Psoas muscle (tissue), 8 donors: ENCODE measurements around the gene PHF21B. TPM values are rescaled to one million over a fixed set of nuclear protein-coding genes. Genes with fewer than 3 reads are reported as not detected.

Source experiments
- ATAC-seq, 4 donors: fragments of 200-7000 bp; cut with Tn5 transposase; one replicate each; pipeline ENCODE4 v1.9.1; 2020; ENCODE audit warnings: moderate library complexity in 3 of 4, mild to moderate bottlenecking in 2 of 4
- DNase-seq, 2 donors: peaks; one replicate each; pipeline ENCODE4 v3.0.0-alpha.2; 2020
- H3K27ac ChIP-seq: fragments of 200-600 bp; one replicate; pipeline ENCODE4 v1.8.0; 2022
- H3K27me3 ChIP-seq, 3 donors: fragments of 200-600 bp in 1 of 3; one replicate each; pipeline versions ENCODE4 v1.6.1 to v1.8.0; 2013 to 2022; ENCODE audit warnings: low read length in 2 of 3, mild to moderate bottlenecking in 2 of 3, moderate library complexity in 1 of 3; ENCODE audit not compliant: insufficient read depth in 3 of 3
- H3K36me3 ChIP-seq, 2 donors: fragments of 200-600 bp in 1 of 2; one replicate each; pipeline versions ENCODE4 v1.6.1 to v1.8.0; 2013 to 2022; ENCODE audit warnings: low read depth in 1 of 2, mild to moderate bottlenecking in 1 of 2, moderate library complexity in 1 of 2; ENCODE audit not compliant: insufficient read depth in 1 of 2
- H3K4me1 ChIP-seq: fragments of 200-600 bp; one replicate; pipeline ENCODE4 v1.8.0; 2022
- H3K4me3 ChIP-seq: fragments of 200-600 bp; one replicate; pipeline ENCODE4 v1.8.0; 2022; ENCODE audit warnings: mild to moderate bottlenecking
- H3K9me3 ChIP-seq: fragments of 200-600 bp; one replicate; pipeline ENCODE4 v1.8.0; 2022
- WGBS, 3 donors: extraction: QIAGEN DNeasy Blood & Tissue Kit; methylation state at CpG; one replicate each; pipeline versions ENCODE4 v1.1.6 to v1.1.7; 2013; 5-methylcytosine and 5-hydroxymethylcytosine counted together
- intact Hi-C, 2 donors: fragments of 100-400 bp; cut with DNase I; formaldehyde crosslinking; loops; one replicate each; pipeline versions ENCODE4 v1.11.0 to v1.14.2; 2022
- polyA plus RNA-seq, 3 donors: library from polyadenylated mRNA; stranded (reverse); fragments of 200-250 nt; gene quantifications; one replicate each; pipeline ENCODE4 v1.2.3, GENCODE V29; 2013
- total RNA-seq, 4 donors: library from RNA; stranded (reverse); fragmentation: NEBNext Ultra II Directional in 2 of 4; extraction: Animal tissue kit (Norgen Biotek cat#: 25700) in 2 of 4; gene quantifications; one replicate each; pipeline versions ENCODE4 v1.2.1 to v1.2.4, GENCODE V29; 2021 to 2023
- TF ChIP-seq, protein P1 (sequence below): fragments of 200-600 bp; IDR thresholded peaks from one replicate; pipeline ENCODE4 v1.8.0; 2022; ENCODE audit warnings: antibody characterized with exemption
- donor health status: healthy with polysubstance abuse.
- donor health status: DM: no; HTN: no; CAD: no; lungs with moderate emphysema.
- donor health status: Bipolar disorder and iron deficiency.
- donor health status: healthy.
- donor health status: DM: yes; HTN: yes; CAD: no.
- donor health status: DM: no; HTN: no; CAD: no.
- donor health status: DM: no; HTN: no; CAD: no.
- donor health status: DM: yes; HTN: yes; CAD: no.

Gene PHF21B
- total and polyA plus RNA-seq, 7 donors = 0.03 to 0.58 (median 0.16) TPM; not detected in 1

DNA sequence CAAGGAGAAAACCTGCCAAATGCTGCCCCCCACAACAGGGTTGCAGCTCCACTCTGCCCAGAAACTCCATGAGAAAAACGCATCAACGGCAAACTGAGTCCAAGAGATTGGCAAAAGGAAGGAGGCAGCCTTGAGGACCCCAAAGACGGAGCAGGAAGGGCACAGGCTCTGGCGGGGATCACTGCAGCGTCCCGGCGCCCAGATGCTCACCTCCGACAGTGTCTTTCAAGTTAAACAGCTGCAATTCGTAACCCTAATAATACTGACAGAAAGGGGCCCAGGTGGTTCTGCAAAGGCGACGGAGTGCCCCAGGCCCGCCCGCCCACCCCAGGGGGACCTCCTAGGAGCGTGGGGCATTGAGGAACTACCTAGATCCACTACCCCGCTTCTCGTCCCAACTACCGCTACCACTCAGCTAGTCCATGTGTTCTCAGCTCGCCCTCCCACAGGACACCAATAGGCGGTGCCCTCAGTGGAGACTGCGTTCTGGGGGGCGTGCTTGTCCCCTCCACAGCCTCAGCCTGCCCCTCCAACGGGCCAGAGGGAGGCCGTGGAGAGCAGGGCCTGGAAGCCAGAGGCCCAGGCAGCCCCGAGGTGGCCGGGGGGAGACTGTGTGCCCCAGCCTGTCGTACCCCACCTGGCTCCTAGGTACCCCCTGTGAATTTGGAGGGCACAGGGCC lies 127.4 kb downstream of the PHF21B start:
- H3K9me3 ChIP-seq = peaks cover 2% of the 10 kb centered on the region
- ATAC-seq = no peak
- H3K4me3 ChIP-seq = no peak overlapping the region
- TF ChIP-seq, protein P1, sequence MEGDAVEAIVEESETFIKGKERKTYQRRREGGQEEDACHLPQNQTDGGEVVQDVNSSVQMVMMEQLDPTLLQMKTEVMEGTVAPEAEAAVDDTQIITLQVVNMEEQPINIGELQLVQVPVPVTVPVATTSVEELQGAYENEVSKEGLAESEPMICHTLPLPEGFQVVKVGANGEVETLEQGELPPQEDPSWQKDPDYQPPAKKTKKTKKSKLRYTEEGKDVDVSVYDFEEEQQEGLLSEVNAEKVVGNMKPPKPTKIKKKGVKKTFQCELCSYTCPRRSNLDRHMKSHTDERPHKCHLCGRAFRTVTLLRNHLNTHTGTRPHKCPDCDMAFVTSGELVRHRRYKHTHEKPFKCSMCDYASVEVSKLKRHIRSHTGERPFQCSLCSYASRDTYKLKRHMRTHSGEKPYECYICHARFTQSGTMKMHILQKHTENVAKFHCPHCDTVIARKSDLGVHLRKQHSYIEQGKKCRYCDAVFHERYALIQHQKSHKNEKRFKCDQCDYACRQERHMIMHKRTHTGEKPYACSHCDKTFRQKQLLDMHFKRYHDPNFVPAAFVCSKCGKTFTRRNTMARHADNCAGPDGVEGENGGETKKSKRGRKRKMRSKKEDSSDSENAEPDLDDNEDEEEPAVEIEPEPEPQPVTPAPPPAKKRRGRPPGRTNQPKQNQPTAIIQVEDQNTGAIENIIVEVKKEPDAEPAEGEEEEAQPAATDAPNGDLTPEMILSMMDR = no peak
- intact Hi-C loops = no loop called here
- H3K27ac ChIP-seq = no peak overlapping the region
- no peaks in the 10 kb centered on the region for H3K4me1 ChIP-seq
- peak in 1 of 2 donors; percentile 11 for DNase-seq
- no peaks in the 10 kb centered on the region for H3K36me3 ChIP-seq
- WGBS, 3 donors = 85 to 91% (median 90%) methylated on average over 19 to 26 of the region's 26 CpGs
- no peaks in the 10 kb centered on the region for H3K27me3 ChIP-seq

DNA sequence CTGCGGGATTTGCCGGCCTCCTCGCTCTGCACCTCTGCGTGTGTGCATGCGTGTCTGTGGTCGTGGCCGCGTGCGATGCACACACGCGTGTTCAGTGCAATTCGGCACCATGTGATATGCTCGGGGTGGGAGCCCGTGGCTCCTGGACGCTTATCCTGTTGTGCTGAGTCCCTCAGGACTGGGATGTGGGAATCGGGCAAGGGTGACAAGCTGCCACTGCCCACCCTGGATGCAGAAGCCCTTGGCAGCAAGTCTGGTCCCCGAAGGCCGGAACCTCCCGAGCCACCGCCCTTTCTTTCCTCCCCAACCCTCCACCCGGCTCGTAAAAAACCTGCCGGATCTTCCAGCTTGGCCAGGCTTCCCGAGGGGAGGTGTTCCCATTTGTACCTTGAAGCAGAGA lies 128.2 kb downstream of the PHF21B start:
- Histone ChIP-seq H3K36me3 (no peaks in the 10 kb centered on the region), H3K4me3 (no peak overlapping the region), H3K27me3 (no peaks in the 10 kb centered on the region), H3K9me3 (peaks cover 7% of the 10 kb centered on the region), H3K27ac (no peak overlapping the region), H3K4me1 (no peaks in the 10 kb centered on the region)
- peak in 1 of 2 donors; percentile 15 for DNase-seq
- TF ChIP-seq, protein P1 = no peak
- no peak for ATAC-seq
- 79 to 84% (median 82%) methylated on average over 22 to 24 of the region's 24 CpGs for whole genome bisulfite sequencing, 3 donors
- intact Hi-C loops = no loop called here

DNA sequence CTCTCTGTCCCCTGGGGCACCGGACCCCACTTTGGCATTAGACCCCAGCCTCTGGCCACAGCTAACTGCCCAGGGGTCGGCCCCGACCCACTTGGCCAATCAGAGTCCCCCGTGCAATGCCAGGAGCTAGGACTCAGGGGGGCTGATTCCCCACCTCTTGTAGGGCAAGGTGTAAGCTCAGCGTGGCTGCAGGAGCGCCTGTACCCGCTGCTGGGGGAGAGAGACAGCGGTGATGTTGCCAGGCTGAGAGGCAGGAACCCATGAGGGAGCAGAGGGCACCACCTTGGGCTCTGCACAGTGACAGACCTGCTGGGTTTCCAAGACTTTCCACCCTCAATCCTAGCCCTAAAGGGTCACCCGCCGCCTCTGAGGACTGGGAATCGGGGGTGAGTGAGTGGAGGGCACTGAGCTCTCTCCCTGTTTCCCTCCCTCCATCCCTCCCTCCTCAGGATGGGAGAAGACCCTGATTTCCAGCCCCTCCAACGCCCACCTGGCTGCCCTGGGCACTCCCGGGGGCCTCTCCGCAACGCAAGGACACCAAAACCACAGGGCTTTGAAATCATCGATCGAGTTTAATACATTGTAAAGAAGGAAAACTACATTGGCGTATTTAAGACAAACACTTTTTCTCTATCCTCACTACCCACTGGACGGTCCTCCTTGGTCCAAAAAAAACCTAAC lies 129.1 kb downstream of the PHF21B start:
- TF ChIP-seq, protein P1 = no peak
- Histone ChIP-seq H3K27me3 (no peaks in the 10 kb centered on the region), H3K9me3 (peaks cover 7% of the 10 kb centered on the region), H3K4me3 (no peak overlapping the region), H3K4me1 (no peaks in the 10 kb centered on the region), H3K27ac (no peak overlapping the region), H3K36me3 (no peaks in the 10 kb centered on the region)
- intact Hi-C loops = no loop called here
- DNase-seq (peak in 1 of 2 donors; percentile 28), ATAC-seq (no peak)
- WGBS, 3 donors = 89 to 93% (median 91%) methylated on average over 19 of the region's 19 CpGs

DNA sequence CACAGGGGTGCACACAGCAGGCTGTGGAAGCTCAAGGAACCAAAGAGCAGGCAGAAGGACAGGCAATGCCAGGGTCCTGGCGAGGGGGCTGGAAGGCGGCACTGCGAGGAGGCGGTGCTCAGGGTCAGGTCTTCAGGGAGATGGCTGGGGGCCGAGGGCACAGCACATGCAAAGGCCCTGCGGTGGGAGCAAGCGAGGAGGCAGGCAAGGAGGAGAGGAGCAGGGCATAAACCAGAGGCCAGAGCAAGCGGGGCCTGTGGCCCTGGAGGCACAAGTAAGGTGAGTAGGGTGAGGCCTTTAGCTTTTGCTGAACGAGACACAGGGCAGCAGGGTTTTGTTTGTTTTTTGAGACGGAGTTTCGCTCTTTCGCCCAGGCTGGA lies 130.5 kb downstream of the PHF21B start:
- ATAC-seq = no peak
- peak in 1 of 2 donors; percentile 25 for DNase-seq
- Histone ChIP-seq H3K9me3 (peaks cover 7% of the 10 kb centered on the region), H3K27me3 (no peaks in the 10 kb centered on the region), H3K36me3 (no peaks in the 10 kb centered on the region), H3K4me1 (no peaks in the 10 kb centered on the region), H3K4me3 (no peak overlapping the region), H3K27ac (no peak overlapping the region)
- 91 to 93% (median 92%) methylated on average over 12 of the region's 12 CpGs for WGBS, 3 donors
- TF ChIP-seq, protein P1 = no peak
- intact Hi-C loops = no loop called here
